Endothelial cell of umbilical vein (primary cell): ENCODE results near the gene RBM6.

Source experiments
- EZH2 ChIP-seq: IDR thresholded peaks from 2 replicates; pipeline ENCODE4 v1.6.1; 2012; ENCODE audit warnings: borderline replicate concordance, low read depth, mild to moderate bottlenecking, moderate library complexity, low read length, inconsistent platforms; ENCODE audit not compliant: severe bottlenecking
- FOS ChIP-seq: IDR thresholded peaks from 2 replicates; pipeline ENCODE4 v1.6.1; 2011; ENCODE audit warnings: mild to moderate bottlenecking, low read length, moderate library complexity, borderline replicate concordance; ENCODE audit not compliant: insufficient read depth
- GATA2 ChIP-seq: IDR thresholded peaks from 2 replicates; pipeline ENCODE4 v1.7.0; 2011; ENCODE audit warnings: low read depth, mild to moderate bottlenecking, moderate library complexity, mixed read lengths, low read length; ENCODE audit not compliant: insufficient read length, insufficient read depth
- JUN ChIP-seq: IDR thresholded peaks from 2 replicates; pipeline ENCODE4 v1.6.1; 2011; ENCODE audit warnings: borderline replicate concordance, low read depth; ENCODE audit not compliant: insufficient read length, insufficient read depth
- POLR2A ChIP-seq: IDR thresholded peaks from 2 replicates; pipeline ENCODE4 v1.6.1; 2012; ENCODE audit warnings: low read depth, mild to moderate bottlenecking, control low read depth, low read length
- POLR2AphosphoS5 ChIP-seq: IDR thresholded peaks from 2 replicates; pipeline ENCODE4 v1.6.1; 2012; ENCODE audit warnings: low read depth, mild to moderate bottlenecking, control low read depth, low read length, moderate library complexity; ENCODE audit not compliant: insufficient read depth
- TF ChIP-seq, protein P1 (sequence below), 2 donors: IDR thresholded peaks; 1 replicate in 1 of 2; 2 replicates in 1 of 2; pipeline ENCODE4 v1.5.1; 2011; ENCODE audit warnings: low read length in 2 of 2, mild to moderate bottlenecking in 2 of 2, moderate library complexity in 2 of 2, control low read depth in 1 of 2, inconsistent platforms in 1 of 2, low read depth in 1 of 2; ENCODE audit not compliant: insufficient read depth in 1 of 2; ENCODE audit errors: extremely low read depth in 1 of 2
- TF ChIP-seq, protein P2 (sequence below): IDR thresholded peaks from 2 replicates; pipeline ENCODE4 v1.6.1; 2011; ENCODE audit not compliant: insufficient read depth, insufficient read length

DNA sequence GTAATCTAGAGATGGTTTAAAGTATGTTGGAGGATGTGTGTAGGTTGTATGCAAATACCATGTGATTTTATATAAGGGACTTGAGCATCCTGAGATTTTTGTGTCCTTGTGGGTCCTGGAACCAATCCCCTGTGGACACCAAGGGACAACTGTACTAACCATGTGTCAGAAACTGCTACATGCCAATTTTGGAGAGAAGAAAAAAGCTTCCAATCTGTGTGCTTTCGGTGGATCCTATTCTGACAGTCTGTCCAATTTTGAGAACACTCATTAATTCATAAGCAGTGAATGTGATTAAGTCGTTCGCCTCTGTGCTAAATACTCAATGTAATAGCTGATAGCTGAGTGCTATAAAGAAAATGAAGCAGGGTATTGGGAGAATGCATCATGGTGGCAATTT, 61.6 kb downstream of the RBM6 start:
- TF ChIP-seq EZH2 (no peak), POLR2A (no peak), POLR2AphosphoS5 (no peak), GATA2 (no peak), FOS (no peak), JUN (no peak)
- TF ChIP-seq, protein P1, sequence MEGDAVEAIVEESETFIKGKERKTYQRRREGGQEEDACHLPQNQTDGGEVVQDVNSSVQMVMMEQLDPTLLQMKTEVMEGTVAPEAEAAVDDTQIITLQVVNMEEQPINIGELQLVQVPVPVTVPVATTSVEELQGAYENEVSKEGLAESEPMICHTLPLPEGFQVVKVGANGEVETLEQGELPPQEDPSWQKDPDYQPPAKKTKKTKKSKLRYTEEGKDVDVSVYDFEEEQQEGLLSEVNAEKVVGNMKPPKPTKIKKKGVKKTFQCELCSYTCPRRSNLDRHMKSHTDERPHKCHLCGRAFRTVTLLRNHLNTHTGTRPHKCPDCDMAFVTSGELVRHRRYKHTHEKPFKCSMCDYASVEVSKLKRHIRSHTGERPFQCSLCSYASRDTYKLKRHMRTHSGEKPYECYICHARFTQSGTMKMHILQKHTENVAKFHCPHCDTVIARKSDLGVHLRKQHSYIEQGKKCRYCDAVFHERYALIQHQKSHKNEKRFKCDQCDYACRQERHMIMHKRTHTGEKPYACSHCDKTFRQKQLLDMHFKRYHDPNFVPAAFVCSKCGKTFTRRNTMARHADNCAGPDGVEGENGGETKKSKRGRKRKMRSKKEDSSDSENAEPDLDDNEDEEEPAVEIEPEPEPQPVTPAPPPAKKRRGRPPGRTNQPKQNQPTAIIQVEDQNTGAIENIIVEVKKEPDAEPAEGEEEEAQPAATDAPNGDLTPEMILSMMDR (IDR thresholded peaks at IDR 0.05; ENCODE audit: extremely low read depth in 1 of 2, insufficient read depth in 1 of 2, low read depth in 1 of 2, low read length in 2 of 2): no peak
- TF ChIP-seq, protein P2, sequence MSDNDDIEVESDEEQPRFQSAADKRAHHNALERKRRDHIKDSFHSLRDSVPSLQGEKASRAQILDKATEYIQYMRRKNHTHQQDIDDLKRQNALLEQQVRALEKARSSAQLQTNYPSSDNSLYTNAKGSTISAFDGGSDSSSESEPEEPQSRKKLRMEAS: no peak
